Myocyte (in vitro differentiated cells): ENCODE data around the gene PDK1. TPM values are rescaled to one million over a fixed set of nuclear protein-coding genes. Genes with fewer than 3 reads are reported as not detected.
"Not testable (repeated sequence)": the region's sequence is repeated elsewhere in the genome, so short reads cannot be mapped to it uniquely, and the experiment has no call there.

Source experiments
- DNase-seq: peaks from one replicate; pipeline ENCODE4 v3.0.0-alpha.2; 2012; ENCODE audit warnings: low read depth
- total RNA-seq: library from RNA; depleted of rRNA; stranded (reverse); fragments of >200 nt; gene quantifications from 2 replicates; pipeline ENCODE4 v1.2.3, GENCODE V29; 2014

PDK1 gene
- total RNA-seq, 1 donor from 2014 or later = 10.1 TPM

DNA sequence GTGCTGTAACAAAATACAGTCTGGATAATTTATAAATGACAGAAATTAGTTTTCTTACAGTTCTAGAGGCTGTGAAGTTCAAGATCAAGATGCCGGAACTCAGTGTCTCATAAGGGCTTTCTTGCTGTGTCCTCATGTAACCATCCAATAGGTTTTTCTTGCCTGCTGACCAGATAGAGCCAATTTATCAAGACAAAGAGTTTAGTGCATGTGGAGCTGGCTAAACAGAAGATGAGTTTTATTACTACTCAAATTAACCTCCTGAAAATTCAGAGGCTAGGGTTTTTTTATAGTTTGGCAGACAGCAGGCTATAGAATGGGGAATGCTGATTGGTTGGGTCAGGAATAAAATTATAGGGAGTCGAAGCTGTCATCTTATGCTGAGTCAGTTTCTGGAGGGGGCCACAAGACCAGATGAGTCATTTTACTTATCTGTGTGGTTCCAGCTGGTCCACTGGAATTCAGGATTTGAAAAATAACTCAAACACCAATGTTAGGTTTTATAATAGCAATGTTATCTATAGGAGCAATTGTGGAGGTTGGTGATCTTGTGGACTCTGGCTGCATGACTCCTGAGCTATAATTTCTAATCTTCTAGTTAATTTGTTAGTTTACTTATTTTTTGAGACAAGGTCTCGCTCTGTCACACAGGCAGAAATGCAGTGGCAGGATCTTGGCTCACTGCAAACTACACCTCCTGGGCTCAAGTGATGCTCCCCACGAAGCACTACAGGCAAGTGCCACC lies 3.2 kb upstream of the PDK1 start:
- DNase-seq = peak; percentile 38

DNA sequence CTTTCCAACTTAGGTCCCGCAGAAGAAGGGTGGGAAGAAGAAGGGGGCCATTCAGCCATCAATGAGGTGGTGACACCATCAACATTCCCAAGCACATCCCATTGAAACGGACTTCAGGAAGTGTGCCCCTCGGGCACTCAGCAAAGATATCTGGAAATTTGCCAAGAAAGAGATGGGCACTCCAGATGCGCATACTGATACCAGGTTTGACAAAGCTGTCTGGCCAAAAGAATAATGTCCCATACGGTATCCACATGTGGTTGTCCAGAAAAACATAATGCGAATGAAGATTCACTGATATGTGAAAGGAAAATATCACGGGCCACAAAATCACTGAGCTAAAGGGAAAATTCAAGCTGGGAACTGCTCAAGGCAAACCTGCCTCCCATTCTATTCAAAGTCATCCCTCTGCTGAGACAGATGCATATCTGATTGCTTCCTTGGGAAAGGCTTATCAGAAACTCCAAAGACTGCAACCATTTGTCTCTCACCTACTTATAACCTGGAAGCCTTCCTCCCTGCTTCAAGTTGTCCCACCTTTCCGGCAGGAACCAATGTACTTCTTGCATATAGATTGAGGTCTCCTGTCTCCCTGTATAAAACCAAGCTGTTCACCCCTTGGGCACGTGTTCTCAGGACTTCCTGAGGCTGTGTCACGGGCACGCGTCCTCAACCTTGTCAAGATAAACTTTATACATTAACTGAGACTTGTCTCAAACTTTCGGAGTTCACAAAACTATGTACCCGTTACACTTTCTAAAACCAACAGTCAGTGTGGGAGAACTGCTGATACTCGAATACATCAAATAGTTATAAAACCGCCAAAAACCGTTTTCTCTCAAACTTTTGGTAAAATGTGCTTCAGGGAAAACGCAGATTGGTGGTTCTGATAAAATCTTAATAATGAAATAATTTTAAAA lies 1.3 kb upstream of the PDK1 start:
- DNase-seq = no peak

DNA sequence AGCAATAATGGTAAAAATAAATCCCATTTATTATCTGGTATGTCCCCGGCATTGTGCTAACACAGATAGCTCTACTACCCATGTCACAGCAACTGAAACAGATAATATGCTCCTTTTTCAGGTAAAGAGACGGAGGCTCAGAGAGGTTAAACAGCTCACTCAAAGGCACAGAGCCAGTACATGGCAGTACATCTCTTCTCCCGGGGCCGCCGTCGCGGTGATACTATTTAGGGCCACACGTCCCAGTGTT lies 693 bp upstream of the PDK1 start:
- DNase-seq = no peak

DNA sequence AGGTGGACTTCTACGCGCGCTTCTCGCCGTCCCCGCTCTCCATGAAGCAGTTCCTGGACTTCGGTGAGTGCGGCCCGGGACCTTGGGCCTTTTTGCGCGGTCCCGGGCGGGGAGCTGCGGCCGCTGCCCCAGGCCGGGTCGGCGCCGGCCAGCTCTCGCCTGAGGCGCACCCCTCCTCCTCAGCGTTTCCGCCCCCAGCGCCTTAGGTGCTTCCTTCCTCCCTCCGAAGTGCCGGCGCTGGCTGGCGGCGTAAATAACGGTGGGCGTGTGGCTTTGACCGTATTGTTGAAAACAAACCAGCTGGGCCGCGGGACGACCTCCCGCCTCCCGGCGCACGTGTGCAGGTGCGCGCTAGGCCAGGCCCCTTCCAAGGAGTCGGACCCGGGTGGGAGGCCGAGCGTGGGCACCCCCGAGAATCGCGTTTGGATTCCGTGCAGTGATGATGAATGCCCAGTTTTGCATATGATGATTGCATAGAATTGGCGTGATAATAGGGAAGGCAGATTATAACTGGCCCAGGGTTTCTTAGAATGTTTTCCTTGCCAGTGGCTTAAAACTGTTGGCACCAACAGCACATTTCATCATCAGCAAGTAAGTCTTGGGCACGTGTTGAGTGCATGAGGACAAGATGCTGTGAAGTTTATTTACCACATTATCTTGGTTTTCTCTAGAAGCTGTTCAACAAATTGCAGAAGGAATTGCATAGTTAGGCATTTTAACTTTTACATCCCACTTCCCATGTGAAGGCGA lies 569 bp downstream of the PDK1 start:
- DNase-seq = peak; percentile 37

DNA sequence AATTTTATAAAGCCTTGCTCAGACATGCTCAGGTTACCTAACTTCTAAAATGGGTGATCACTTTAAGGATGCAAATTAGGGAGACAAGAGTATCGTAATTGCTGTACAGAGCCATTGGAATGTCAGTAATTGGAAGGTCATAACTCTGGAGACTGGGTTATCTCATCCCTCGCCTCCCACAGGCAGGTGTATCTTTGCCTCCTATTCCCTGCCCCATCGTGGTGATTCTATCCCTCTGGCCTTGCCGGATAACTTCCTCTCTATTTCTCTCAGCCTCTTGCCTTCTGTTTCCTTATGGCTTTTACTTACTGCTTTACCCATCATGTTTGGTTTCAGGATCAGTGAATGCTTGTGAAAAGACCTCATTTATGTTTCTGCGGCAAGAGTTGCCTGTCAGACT lies 2.5 kb downstream of the PDK1 start:
- DNase-seq = no peak

DNA sequence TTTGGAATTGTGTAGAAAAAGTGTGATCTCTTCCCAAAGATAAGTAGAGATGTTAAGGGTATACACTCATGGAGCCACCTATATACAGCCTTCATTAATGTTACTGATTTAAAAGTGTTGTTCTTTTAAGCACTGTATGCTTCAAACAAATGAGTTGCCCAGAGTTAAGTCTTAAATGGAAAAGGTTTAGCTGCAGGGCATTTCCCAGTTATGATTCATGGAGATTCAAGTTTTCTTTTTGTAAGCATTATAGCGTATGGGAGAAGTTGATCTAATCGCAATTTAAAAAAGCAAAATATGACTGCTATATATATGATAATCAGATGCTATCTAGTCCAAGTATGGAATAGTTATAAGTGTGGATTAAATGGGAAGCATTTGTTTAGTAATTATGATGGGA lies 4.8 kb downstream of the PDK1 start:
- no peak for DNase-seq

- peak; percentile 68 for DNase-seq
These were observed 5.4 kb downstream of the PDK1 start for GRCh38 chr2:172561270-172561669.

GRCh38 chr2:172562298-172562697 lies 6.4 kb downstream of the PDK1 start:
- DNase-seq = no peak

- DNase-seq = no peak
These were observed 8.5 kb downstream of the PDK1 start for GRCh38 chr2:172564376-172564775.

GRCh38 chr2:172571245-172571644 lies 15.4 kb downstream of the PDK1 start:
- DNase-seq = no peak

GRCh38 chr2:172572981-172573380 lies 17.1 kb downstream of the PDK1 start:
- no peak for DNase-seq

DNA sequence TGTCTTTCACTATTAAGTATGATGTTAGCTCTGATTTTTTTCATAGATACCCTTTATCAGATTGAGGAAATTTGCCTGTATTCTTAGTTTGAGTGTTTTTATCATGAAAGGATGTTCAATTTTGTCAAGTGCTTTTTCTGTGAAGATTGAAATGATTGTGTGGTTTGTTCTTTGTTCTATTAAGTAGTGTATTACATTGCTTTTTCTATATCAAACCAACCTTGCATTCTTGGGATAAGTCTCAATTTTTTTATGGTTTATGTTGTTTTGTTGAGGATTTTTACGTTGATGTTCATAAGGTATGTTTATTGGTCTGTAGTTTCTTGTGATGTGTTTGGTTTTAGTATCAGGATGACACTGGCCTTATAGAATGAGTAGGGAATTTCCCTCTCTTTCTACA lies 19.1 kb downstream of the PDK1 start:
- DNase-seq = no peak

- DNase-seq = no peak
These were observed 22.2 kb downstream of the PDK1 start for GRCh38 chr2:172578054-172578453.

DNA sequence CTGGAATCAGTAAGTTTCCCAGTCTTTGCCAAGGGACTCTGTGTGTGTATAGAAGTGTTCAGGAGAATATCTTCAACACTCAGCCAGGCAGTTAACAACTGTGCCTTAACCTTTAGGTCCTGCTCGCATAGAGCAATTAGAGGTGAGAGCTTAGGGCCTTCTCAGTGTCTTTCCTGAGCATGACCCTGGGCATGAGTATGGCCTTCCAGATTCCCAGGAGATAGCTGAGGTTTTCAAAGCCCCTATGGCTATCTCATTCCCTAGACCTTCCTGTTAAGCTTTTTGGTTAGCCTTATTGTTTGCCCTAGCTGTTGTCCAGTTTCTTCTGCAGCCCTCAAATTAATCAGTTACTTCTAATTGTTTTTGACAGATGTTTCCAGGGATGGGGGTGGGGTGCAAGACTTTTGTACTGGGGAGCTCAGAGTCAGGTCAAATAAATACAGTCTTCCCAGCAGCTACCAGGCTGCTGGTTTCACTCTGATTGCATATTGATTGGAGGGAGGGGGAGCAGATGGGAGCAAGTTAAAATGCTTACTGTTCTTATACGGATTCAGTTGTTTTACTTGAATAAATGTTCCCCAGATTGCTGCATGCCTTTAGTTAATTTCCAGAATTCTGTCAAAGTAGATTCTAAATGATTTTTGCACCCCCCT lies 23.1 kb downstream of the PDK1 start:
- DNase-seq = no peak

GRCh38 chr2:172580544-172580943 lies 24.7 kb downstream of the PDK1 start:
- DNase-seq = no peak

GRCh38 chr2:172582656-172583055 lies 26.8 kb downstream of the PDK1 start:
- DNase-seq = no peak

DNA sequence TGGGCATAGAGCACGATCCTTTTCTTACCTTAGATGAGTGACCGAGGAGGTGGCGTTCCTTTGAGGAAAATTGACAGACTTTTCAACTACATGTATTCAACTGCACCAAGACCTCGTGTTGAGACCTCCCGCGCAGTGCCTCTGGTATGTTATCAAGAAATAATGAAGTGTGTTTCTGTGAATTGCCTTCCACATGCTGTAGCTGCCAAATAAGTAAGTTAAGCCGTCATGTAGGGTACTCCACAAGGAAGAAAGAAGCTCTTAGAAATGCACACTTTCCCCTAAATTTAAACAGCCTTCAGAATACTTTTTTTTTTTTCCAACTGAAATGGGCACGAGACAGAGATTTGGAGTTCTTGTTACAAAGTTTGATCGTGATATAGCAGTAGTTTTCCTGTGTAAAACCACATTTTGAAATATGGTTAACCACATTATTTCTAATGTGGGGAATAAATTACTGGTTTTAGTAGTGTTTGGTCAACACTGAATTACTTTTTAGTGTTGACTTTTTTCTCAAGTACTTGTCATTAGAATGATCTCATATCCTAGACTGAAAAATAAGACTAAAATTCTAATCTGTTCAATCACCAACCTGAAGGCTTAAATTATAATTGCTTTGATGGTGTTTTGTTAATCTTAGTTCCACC lies 30.5 kb downstream of the PDK1 start:
- no peak for DNase-seq

- not testable (repeated sequence) for DNase-seq
These were observed 31.3 kb downstream of the PDK1 start for GRCh38 chr2:172587231-172587630.

DNA sequence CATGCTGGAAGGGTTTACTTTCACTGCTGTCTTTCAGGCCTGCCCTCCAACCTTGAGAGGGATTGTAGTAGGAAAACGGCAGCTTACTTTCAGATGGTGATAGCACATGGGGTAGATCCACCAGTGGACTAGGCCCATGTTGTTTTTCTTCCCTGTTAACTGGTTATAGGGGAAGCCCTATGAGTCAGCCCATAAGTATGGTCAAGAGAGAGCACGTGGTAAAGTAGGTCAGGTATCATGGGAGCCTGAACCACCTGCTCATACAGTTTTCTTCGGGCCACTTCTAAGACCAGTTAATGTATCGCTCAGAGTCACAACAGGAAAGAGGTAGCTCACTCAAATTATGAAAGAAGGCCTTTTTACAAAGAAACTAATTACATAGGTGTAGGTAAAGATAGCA lies 33.0 kb downstream of the PDK1 start:
- DNase-seq = peak; percentile 33

- DNase-seq = not testable (repeated sequence)
These were observed 35.5 kb downstream of the PDK1 start for GRCh38 chr2:172591386-172591785.

DNA sequence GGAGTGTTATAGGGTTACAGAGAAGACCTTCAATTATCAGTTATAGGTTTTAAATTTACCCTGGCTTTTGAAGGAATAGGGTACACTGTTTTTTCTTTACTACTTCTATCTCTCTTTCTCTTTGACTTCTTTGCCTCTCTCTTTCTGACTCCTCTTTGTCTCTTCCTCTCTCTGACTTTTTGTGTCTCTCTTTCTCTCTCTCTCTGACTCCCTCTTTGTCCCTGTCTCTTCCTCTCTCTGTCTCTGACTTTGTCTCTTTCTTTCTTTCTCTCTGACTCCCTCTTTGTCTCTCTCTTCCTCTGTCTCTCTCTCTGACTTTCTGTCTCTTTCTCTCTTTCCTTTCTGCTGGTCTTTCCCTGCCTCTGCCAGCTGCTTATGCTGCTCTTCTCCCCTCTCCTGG lies 36.3 kb downstream of the PDK1 start:
- not testable (repeated sequence) for DNase-seq
